Measurements from ENCODE around the gene SLC44A3.

- TF ChIP-seq CTCF (IDR thresholded peaks at IDR 0.05) (no peak), POLR2A (IDR thresholded peaks at IDR 0.05) (no peak)
Measured at GRCh38 chr1:94909486-94909885, 89.3 kb downstream of the SLC44A3 start.

Data from ovary (tissue), 3 donors.